GM23338 (cell line): ENCODE measurements around the gene ZMYND11. TPM values are rescaled to one million over a fixed set of nuclear protein-coding genes. Genes with fewer than 3 reads are reported as not detected.

Source experiments
- ATAC-seq: fragments of 200-7000 bp; cut with Tn5 transposase; 3 replicates; pipeline ENCODE4 v1.9.1; 2020
- DNase-seq: peaks from one replicate; pipeline ENCODE4 v3.0.0-alpha.2; 2015; ENCODE audit warnings: low spot score
- H2AFZ ChIP-seq: fragments of 200-600 bp; sonication (generic); 2 replicates; pipeline ENCODE4 v1.8.0; 2016; ENCODE audit warnings: antibody characterized with exemption, mild to moderate bottlenecking, moderate library complexity
- H3F3A ChIP-seq: fragments of 200-600 bp; sonication (generic); replicated peaks from 2 replicates; pipeline ENCODE4 v1.8.0; 2017; ENCODE audit warnings: antibody characterized with exemption, mixed run types, low read depth
- H3K27ac ChIP-seq: fragments of 200-600 bp; sonication (generic); 2 replicates; pipeline ENCODE4 v1.6.1; 2016; ENCODE audit warnings: low read depth
- H3K27me3 ChIP-seq: fragments of 200-600 bp; sonication (generic); 2 replicates; pipeline ENCODE4 v1.8.0; 2016; ENCODE audit warnings: mild to moderate bottlenecking, mixed run types, moderate library complexity; ENCODE audit not compliant: insufficient read depth
- H3K36me3 ChIP-seq: fragments of 200-600 bp; sonication (generic); 2 replicates; pipeline ENCODE4 v1.8.0; 2016; ENCODE audit warnings: mild to moderate bottlenecking; ENCODE audit not compliant: insufficient read depth
- H3K4me1 ChIP-seq: fragments of 200-600 bp; sonication (generic); 2 replicates; pipeline ENCODE4 v1.8.0; 2016; ENCODE audit warnings: mild to moderate bottlenecking, moderate library complexity; ENCODE audit not compliant: insufficient read depth
- H3K4me2 ChIP-seq: fragments of 200-600 bp; sonication (generic); 2 replicates; pipeline ENCODE4 v1.7.1; 2017; ENCODE audit warnings: mixed run types
- H3K4me3 ChIP-seq: fragments of 200-600 bp; sonication (generic); 2 replicates; pipeline ENCODE4 v1.6.1; 2016; ENCODE audit warnings: mixed run types
- H3K79me2 ChIP-seq: fragments of 200-600 bp; sonication (generic); replicated peaks from 2 replicates; pipeline ENCODE4 v1.8.0; 2017; ENCODE audit warnings: mild to moderate bottlenecking; ENCODE audit not compliant: insufficient read depth
- H3K9me2 ChIP-seq: fragments of 200-600 bp; sonication (generic); 2 replicates; pipeline ENCODE4 v1.8.0; 2017; ENCODE audit not compliant: insufficient read depth
- H4K20me1 ChIP-seq: fragments of 200-600 bp; sonication (generic); replicated peaks from 2 replicates; pipeline ENCODE4 v1.8.0; 2017; ENCODE audit warnings: mild to moderate bottlenecking; ENCODE audit not compliant: insufficient read depth
- H3K27ac Mint-ChIP-seq: 2 replicates; pipeline ENCODE4 v1.8.0; 2020; ENCODE audit warnings: inconsistent platforms, mild to moderate bottlenecking, moderate library complexity, mixed read lengths
- H3K27me3 Mint-ChIP-seq: 3 replicates; pipeline ENCODE4 v1.8.0; 2022; ENCODE audit warnings: low read depth, mild to moderate bottlenecking, moderate library complexity, mixed read lengths, inconsistent platforms; ENCODE audit not compliant: insufficient read depth, poor library complexity
- H3K36me3 Mint-ChIP-seq: 3 replicates; pipeline ENCODE4 v1.8.0; 2021; ENCODE audit warnings: low read depth, mild to moderate bottlenecking, inconsistent platforms, moderate library complexity, mixed read lengths
- H3K4me1 Mint-ChIP-seq: 3 replicates; pipeline ENCODE4 v1.8.0; 2020; ENCODE audit warnings: mild to moderate bottlenecking, inconsistent platforms, mixed read lengths
- H3K4me3 Mint-ChIP-seq: 3 replicates; pipeline ENCODE4 v1.8.0; 2021; ENCODE audit warnings: moderate library complexity, mild to moderate bottlenecking, inconsistent platforms, mixed read lengths
- H3K9me3 Mint-ChIP-seq: 3 replicates; pipeline ENCODE4 v1.8.0; 2020; ENCODE audit warnings: moderate library complexity, mild to moderate bottlenecking, inconsistent platforms, mixed read lengths
- CREB1 ChIP-seq: fragments of 250-450 bp; sonication (Bioruptor Pico); IDR thresholded peaks from 2 replicates; pipeline ENCODE4 v1.5.0; 2020; ENCODE audit warnings: low read depth, mild to moderate bottlenecking, moderate library complexity
- CTCF ChIP-seq, 2 experiments: fragments of 200-600 bp in 1 of 2; sonication (generic) in 1 of 2; conservative IDR thresholded peaks; 2 replicates each; pipeline versions ENCODE4 v1.5.1 to v1.6.1; 2016 to 2017; ENCODE audit warnings: antibody characterized with exemption in 2 of 2, low read depth in 2 of 2, mild to moderate bottlenecking in 2 of 2, moderate library complexity in 1 of 2
- EZH2 ChIP-seq: fragments of 200-600 bp; sonication (generic); IDR thresholded peaks from one replicate; pipeline ENCODE4 v1.8.0; 2017; ENCODE audit warnings: antibody characterized with exemption, mild to moderate bottlenecking, low read depth; ENCODE audit not compliant: unreplicated experiment
- EZH2phosphoT487 ChIP-seq: fragments of 200-600 bp; sonication (generic); IDR thresholded peaks from one replicate; pipeline ENCODE4 v1.8.1; 2018; ENCODE audit warnings: antibody characterized with exemption; ENCODE audit not compliant: unreplicated experiment
- JUNB ChIP-seq: IDR thresholded peaks from one replicate; pipeline ENCODE4 v1.6.1; 2016; ENCODE audit warnings: antibody characterized with exemption; ENCODE audit not compliant: unreplicated experiment
- NANOG ChIP-seq: IDR thresholded peaks from 2 replicates; pipeline ENCODE4 v1.6.1; 2016; ENCODE audit warnings: antibody characterized with exemption, borderline replicate concordance
- STAT1 ChIP-seq: IDR thresholded peaks from one replicate; pipeline ENCODE4 v1.6.1; 2016; ENCODE audit warnings: antibody characterized with exemption; ENCODE audit not compliant: unreplicated experiment
- ZNF462 ChIP-seq: fragments of 250-450 bp; sonication (Bioruptor Pico); IDR thresholded peaks from 2 replicates; pipeline ENCODE4 v1.5.0; 2020; ENCODE audit warnings: mild to moderate bottlenecking, moderate library complexity
- polyA plus RNA-seq: library from polyadenylated mRNA; unstranded; fragments of >200 nt; fragmentation: Nextera tagmentation; extraction: Ambion mirVana; gene quantifications from 2 replicates; pipeline ENCODE4 v1.2.1, GENCODE V29; 2016
- total RNA-seq: library from RNA; depleted of rRNA; stranded (reverse); fragments of >200 nt; shearing (Covaris generic); gene quantifications from 2 replicates; pipeline ENCODE4 v1.2.3, GENCODE V29; 2014

The ZMYND11 gene
- total and polyA plus RNA-seq, 2 experiments from 2014 or later, result 8.9 to 16.9 TPM

DNA sequence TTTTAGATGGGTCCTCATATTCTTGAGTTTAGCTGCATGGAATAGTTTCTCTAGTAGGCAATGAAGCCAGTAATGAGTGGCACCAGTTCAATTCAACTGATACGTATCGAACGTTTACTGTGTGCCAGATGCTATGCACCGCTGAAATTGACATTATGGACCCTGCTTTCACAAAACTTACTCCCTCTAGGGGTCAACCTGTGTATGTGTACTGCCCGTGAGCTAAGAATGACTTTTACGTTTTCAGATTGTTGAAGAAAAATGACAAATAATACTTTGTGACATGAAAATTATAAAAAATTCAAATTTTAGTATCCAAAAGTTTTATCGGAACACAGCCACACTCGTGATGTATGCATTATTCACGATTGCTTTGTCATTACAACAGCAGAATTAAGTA is 95.5 kb downstream of the ZMYND11 start:
- H3F3A ChIP-seq, result no peaks in the 10 kb centered on the region
- Mint-ChIP-seq H3K27me3 (peaks cover 3% of the 10 kb centered on the region), H3K36me3 (no peaks in the 10 kb centered on the region), H3K4me3 (no peak overlapping the region), H3K4me1 (no peaks in the 10 kb centered on the region; the same call in 1 of the 3 replicates), H3K9me3 (no peaks in the 10 kb centered on the region), H3K27ac (no peak overlapping the region; the same call in 1 of the 2 replicates)
- peak; percentile 82 for ATAC-seq
- H3K4me2 ChIP-seq, result no peak overlapping the region
- DNase-seq, result peak; percentile 61
- no peak overlapping the region for H3K27ac ChIP-seq
- no peak for TF ChIP-seq EZH2phosphoT487
- no peak for TF ChIP-seq STAT1
- no peak for TF ChIP-seq NANOG
- no peak for TF ChIP-seq CREB1 (CRISPR knock-in tag)
- TF ChIP-seq ZNF462 (CRISPR knock-in tag), result no peak
- no peak for TF ChIP-seq JUNB
- TF ChIP-seq EZH2, result no peak
- peak; percentile 63 to 81 for TF ChIP-seq CTCF (conservative IDR thresholded peaks at IDR 0.05; ENCODE audit: low read depth in 2 of 2)
- no peaks in the 10 kb centered on the region for H3K27me3 ChIP-seq
- no peaks in the 10 kb centered on the region for H3K9me2 ChIP-seq
- no peaks in the 10 kb centered on the region for H3K36me3 ChIP-seq
- no peaks in the 10 kb centered on the region for H3K79me2 ChIP-seq
- no peak overlapping the region for H2AFZ ChIP-seq
- H3K4me1 ChIP-seq, result no peaks in the 10 kb centered on the region
- no peaks in the 10 kb centered on the region for H4K20me1 ChIP-seq
- H3K4me3 ChIP-seq, result no peak overlapping the region
